ENCODE data around the gene STYXL1. TPM values are rescaled to one million over a fixed set of nuclear protein-coding genes. Genes with fewer than 3 reads are reported as not detected.

STYXL1 gene
- polyA plus RNA-seq, 12 donors, result 16.5 to 35.7 (median 22.0) TPM; not detected in 1

GRCh38 chr7:75981453-75982305, 66.1 kb downstream of the STYXL1 start:
- DNase-seq, result no peak

GRCh38 chr7:75981203-75981452, 66.7 kb downstream of the STYXL1 start:
- no peak for DNase-seq

GRCh38 chr7:75980430-75981202, 67.2 kb downstream of the STYXL1 start:
- no peak for DNase-seq

GRCh38 chr7:75979759-75980429, 67.9 kb downstream of the STYXL1 start:
- no peak for DNase-seq

- DNase-seq, result peak; percentile 89
Measured at GRCh38 chr7:75977743-75978142, 70.1 kb downstream of the STYXL1 start.

GRCh38 chr7:75971961-75972763, 75.6 kb downstream of the STYXL1 start:
- DNase-seq, result no peak

- DNase-seq, result no peak
Measured at GRCh38 chr7:75971309-75971960, 76.4 kb downstream of the STYXL1 start.

- no peak for DNase-seq
Measured at GRCh38 chr7:75969704-75970498, 77.9 kb downstream of the STYXL1 start.

- no peak for DNase-seq
Measured at GRCh38 chr7:75969182-75969581, 78.6 kb downstream of the STYXL1 start.

GRCh38 chr7:75968561-75969001, 79.2 kb downstream of the STYXL1 start:
- DNase-seq, result no peak

- DNase-seq, result no peak
Measured at GRCh38 chr7:75968012-75968411, 79.8 kb downstream of the STYXL1 start.

GRCh38 chr7:75967487-75967997, 80.3 kb downstream of the STYXL1 start:
- no peak for DNase-seq

GRCh38 chr7:75967055-75967454, 80.7 kb downstream of the STYXL1 start:
- no peak for DNase-seq

GRCh38 chr7:75966190-75966961, 81.4 kb downstream of the STYXL1 start:
- peak; percentile 78 for DNase-seq

GRCh38 chr7:75965617-75966016, 82.2 kb downstream of the STYXL1 start:
- DNase-seq, result no peak

- DNase-seq, result no peak
Measured at GRCh38 chr7:75963381-75963995, 84.3 kb downstream of the STYXL1 start.

- DNase-seq, result peak; percentile 69
Measured at GRCh38 chr7:75962607-75963380, 85.0 kb downstream of the STYXL1 start.

GRCh38 chr7:75961218-75961617, 86.6 kb downstream of the STYXL1 start:
- no peak for DNase-seq

Data from muscle of arm (tissue), 12 donors.